ENCODE measurements around the gene SIAH3. TPM values are rescaled to one million over a fixed set of nuclear protein-coding genes. Genes with fewer than 3 reads are reported as not detected.
A peak's percentile ranks its signal among the peaks of the same experiment; 100 is the strongest.

SIAH3 gene
- polyA plus RNA-seq, 5 donors = 0.04 to 0.22 (median 0.15) TPM

- no peak for DNase-seq
Observed at GRCh38 chr13:45742985-45743384, 108.6 kb downstream of the SIAH3 start.

DNA sequence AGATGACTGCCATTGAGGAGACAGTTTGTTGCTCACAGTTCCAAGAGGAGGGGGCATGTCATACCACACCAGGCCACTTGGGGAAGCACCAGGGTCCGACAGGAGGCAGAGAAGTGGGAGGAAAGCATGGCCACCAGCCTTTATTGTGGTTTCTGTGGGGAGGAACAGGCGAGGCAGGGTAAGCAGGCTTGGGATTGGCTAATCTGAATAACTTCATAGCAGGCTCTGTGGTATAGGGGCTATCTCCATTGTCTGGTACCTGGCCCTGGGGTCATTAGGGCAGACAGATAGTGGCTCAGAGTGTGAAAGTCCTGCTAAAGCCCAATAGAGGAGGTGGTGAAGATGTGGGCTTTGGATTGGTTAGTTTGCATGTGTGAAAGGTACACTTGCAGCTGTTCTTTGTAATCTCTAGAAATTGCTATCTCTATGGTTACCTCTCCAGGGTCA is 114.0 kb downstream of the SIAH3 start:
- no peak for DNase-seq

DNA sequence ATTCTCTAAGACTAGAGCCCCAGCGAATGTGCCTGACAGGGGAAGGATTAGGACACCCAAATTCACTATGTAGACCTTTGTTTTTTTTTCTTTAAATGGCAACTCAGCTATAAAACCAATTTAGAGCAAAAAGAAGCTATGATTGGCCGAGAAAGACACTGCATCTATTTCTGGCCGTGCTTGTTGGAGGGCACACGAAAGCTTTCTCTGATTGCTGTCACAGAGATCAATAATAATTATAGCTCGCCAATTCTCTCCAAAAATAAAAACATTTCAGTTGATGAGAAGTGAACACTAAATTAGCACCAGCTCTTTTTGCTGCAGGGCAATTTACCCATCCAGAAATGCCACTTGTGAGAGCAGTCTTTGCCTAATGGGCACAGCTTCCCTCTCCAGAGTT is 118.2 kb downstream of the SIAH3 start:
- DNase-seq = no peak

GRCh38 chr13:45732916-45733315 is 118.6 kb downstream of the SIAH3 start:
- DNase-seq = peak; percentile 26 to 30

- DNase-seq = no peak
Observed at GRCh38 chr13:45731455-45731854, 120.1 kb downstream of the SIAH3 start.

- DNase-seq = no peak
Observed at GRCh38 chr13:45728759-45729158, 122.8 kb downstream of the SIAH3 start.

Other genes with a start within 250 kb of the SIAH3 start
- gene ERICH6B, start 236.0 kb downstream of the SIAH3 start, polyA plus RNA-seq (ENCODE audit: insufficient read depth in 1 of 5, insufficient read length in 5 of 5, low replicate concordance in 1 of 5) = 1 to 10 TPM; 2.5 to 3.6 (median 3.1) TPM
- gene CBY2, start 149.4 kb downstream of the SIAH3 start, polyA plus RNA-seq (ENCODE audit: insufficient read depth in 1 of 5, insufficient read length in 5 of 5, low replicate concordance in 1 of 5) = not detected
- gene ZC3H13, start 201.0 kb upstream of the SIAH3 start, polyA plus RNA-seq (ENCODE audit: insufficient read depth in 1 of 5, insufficient read length in 5 of 5, low replicate concordance in 1 of 5) = 10 to 100 TPM; 44.4 to 73.2 (median 64.5) TPM

All from right lung (tissue), 5 donors.